Sigmoid colon (tissue), 7 donors: Measurements from ENCODE around the gene MAP3K7CL. TPM values are rescaled to one million over a fixed set of nuclear protein-coding genes. Genes with fewer than 3 reads are reported as not detected.

Experiments used
- DNase-seq: peaks from one replicate; pipeline ENCODE4 v3.0.0-alpha.2; 2019
- H3K27ac ChIP-seq, 4 donors: fragments of 200-600 bp; sonication (generic); one replicate each; pipeline ENCODE4 v1.5.1; 2016 to 2019; ENCODE audit warnings: mild to moderate bottlenecking in 1 of 4
- H3K27me3 ChIP-seq, 3 donors: fragments of 200-600 bp; sonication (generic); one replicate each; pipeline ENCODE4 v1.5.1; 2019; ENCODE audit warnings: mild to moderate bottlenecking in 1 of 3
- H3K36me3 ChIP-seq, 4 donors: fragments of 200-600 bp; sonication (generic); one replicate each; pipeline ENCODE4 v1.5.1; 2016 to 2019
- H3K4me1 ChIP-seq, 4 donors: fragments of 200-600 bp; sonication (generic); one replicate each; pipeline ENCODE4 v1.5.1; 2017 to 2019
- H3K4me3 ChIP-seq, 4 donors: fragments of 200-600 bp; sonication (generic); one replicate each; pipeline ENCODE4 v1.5.1; 2017 to 2019; ENCODE audit warnings: mild to moderate bottlenecking in 2 of 4, moderate library complexity in 1 of 4
- H3K9me3 ChIP-seq, 4 donors: fragments of 200-600 bp in 3 of 4; sonication (generic) in 3 of 4; one replicate each; pipeline versions ENCODE4 v1.5.1 to v1.6.1; 2013 to 2019
- EP300 ChIP-seq, 4 donors: sonication (generic); formaldehyde crosslinking; IDR thresholded peaks; one replicate each; pipeline ENCODE4 v1.6.1; 2017; ENCODE audit warnings: antibody characterized with exemption in 4 of 4
- POLR2A ChIP-seq, 2 donors: fragments of 450-650 bp; IDR thresholded peaks; one replicate each; pipeline ENCODE4 v1.6.1; 2016; ENCODE audit warnings: antibody characterized with exemption in 2 of 2, mild to moderate bottlenecking in 2 of 2, moderate library complexity in 2 of 2
- POLR2AphosphoS5 ChIP-seq, 4 donors: sonication (generic); formaldehyde crosslinking; IDR thresholded peaks; one replicate each; pipeline ENCODE4 v1.6.1; 2017; ENCODE audit warnings: antibody characterized with exemption in 4 of 4
- WGBS, 2 donors: extraction: QIAGEN DNeasy Blood & Tissue Kit; methylation state at CpG; one replicate each; pipeline ENCODE4 v1.1.7; 2013; 5-methylcytosine and 5-hydroxymethylcytosine counted together
- intact Hi-C: fragments of 100-400 bp; cut with DNase I; formaldehyde crosslinking; loops from one replicate; pipeline ENCODE4 v1.15.1; 2023
- polyA plus RNA-seq, 3 donors: library from polyadenylated mRNA; stranded (reverse); fragments of 200-250 nt; gene quantifications; one replicate each; pipeline ENCODE4 v1.2.3, GENCODE V29; 2013
- total RNA-seq, 4 donors: library from RNA; depleted of rRNA; stranded (reverse); fragments of >200 nt; gene quantifications; one replicate each; pipeline ENCODE4 v1.1.0, GENCODE V29; 2016
- TF ChIP-seq, protein P1 (sequence below), 4 experiments: fragments of 450-650 bp in 3 of 4; fragments of 200-600 bp in 1 of 4; IDR thresholded peaks; one replicate each; pipeline ENCODE4 v1.5.1; 2016 to 2019; ENCODE audit warnings: antibody characterized with exemption in 4 of 4, mild to moderate bottlenecking in 3 of 4, moderate library complexity in 2 of 4
- donor health status: healthy with polysubstance abuse.
- donor health status: Bipolar disorder and iron deficiency.
- donor health status: healthy.

MAP3K7CL gene
- total and polyA plus RNA-seq, 7 donors = 2.3 to 12.2 (median 4.6) TPM

GRCh38 chr21:29085106-29085752 lies 45.2 kb upstream of the MAP3K7CL start:
- no peak for DNase-seq
- H3K4me3 ChIP-seq = no peak overlapping the region
- no peaks in the 10 kb centered on the region for H3K27me3 ChIP-seq
- no peak for TF ChIP-seq EP300 (IDR thresholded peaks at IDR 0.05)
- no peak for TF ChIP-seq POLR2AphosphoS5 (IDR thresholded peaks at IDR 0.05)
- no peak for TF ChIP-seq POLR2A (IDR thresholded peaks at IDR 0.05)
- TF ChIP-seq, protein P1, sequence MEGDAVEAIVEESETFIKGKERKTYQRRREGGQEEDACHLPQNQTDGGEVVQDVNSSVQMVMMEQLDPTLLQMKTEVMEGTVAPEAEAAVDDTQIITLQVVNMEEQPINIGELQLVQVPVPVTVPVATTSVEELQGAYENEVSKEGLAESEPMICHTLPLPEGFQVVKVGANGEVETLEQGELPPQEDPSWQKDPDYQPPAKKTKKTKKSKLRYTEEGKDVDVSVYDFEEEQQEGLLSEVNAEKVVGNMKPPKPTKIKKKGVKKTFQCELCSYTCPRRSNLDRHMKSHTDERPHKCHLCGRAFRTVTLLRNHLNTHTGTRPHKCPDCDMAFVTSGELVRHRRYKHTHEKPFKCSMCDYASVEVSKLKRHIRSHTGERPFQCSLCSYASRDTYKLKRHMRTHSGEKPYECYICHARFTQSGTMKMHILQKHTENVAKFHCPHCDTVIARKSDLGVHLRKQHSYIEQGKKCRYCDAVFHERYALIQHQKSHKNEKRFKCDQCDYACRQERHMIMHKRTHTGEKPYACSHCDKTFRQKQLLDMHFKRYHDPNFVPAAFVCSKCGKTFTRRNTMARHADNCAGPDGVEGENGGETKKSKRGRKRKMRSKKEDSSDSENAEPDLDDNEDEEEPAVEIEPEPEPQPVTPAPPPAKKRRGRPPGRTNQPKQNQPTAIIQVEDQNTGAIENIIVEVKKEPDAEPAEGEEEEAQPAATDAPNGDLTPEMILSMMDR (IDR thresholded peaks at IDR 0.05) = no peak
- H3K27ac ChIP-seq = no peak overlapping the region
- H3K36me3 ChIP-seq = no peaks in the 10 kb centered on the region
- H3K9me3 ChIP-seq = no peaks in the 10 kb centered on the region
- WGBS, 2 donors = 88 to 89% methylated on average over 8 of the region's 8 CpGs
- intact Hi-C loops = no loop called here
- peaks cover 0 to 12% (median 10%) of the 10 kb centered on the region in 4 donors for H3K4me1 ChIP-seq

GRCh38 chr21:29091033-29091432 lies 39.4 kb upstream of the MAP3K7CL start:
- no peaks in the 10 kb centered on the region for H3K27me3 ChIP-seq
- no peak for TF ChIP-seq POLR2AphosphoS5 (IDR thresholded peaks at IDR 0.05)
- TF ChIP-seq EP300 (IDR thresholded peaks at IDR 0.05) = no peak
- TF ChIP-seq POLR2A (IDR thresholded peaks at IDR 0.05) = no peak
- TF ChIP-seq, protein P1 (IDR thresholded peaks at IDR 0.05) = no peak
- intact Hi-C loops = loop anchor here (2.0 to 5.0 kb wide), 3 partner anchors 56 to 284 kb away; no protein-coding TSS in a partner anchor
- H3K4me3 ChIP-seq = no peak overlapping the region
- H3K36me3 ChIP-seq = no peaks in the 10 kb centered on the region
- H3K27ac ChIP-seq = peak overlapping the region in 1 of 4 donors; percentile 55
- H3K9me3 ChIP-seq = no peaks in the 10 kb centered on the region
- no peak for DNase-seq
- WGBS, 2 donors = 57 to 65% methylated on average over 1 of the region's 1 CpG
- peaks cover 0 to 36% (median 21%) of the 10 kb centered on the region in 4 donors for H3K4me1 ChIP-seq

- 60 to 64% methylated on average over 9 of the region's 9 CpGs for WGBS, 2 donors
- Histone ChIP-seq H3K4me3 (no peak overlapping the region), H3K27ac (peak overlapping the region in 2 of 4 donors; percentile 16 to 39), H3K9me3 (no peaks in the 10 kb centered on the region), H3K4me1 (peaks cover 0 to 36% (median 21%) of the 10 kb centered on the region in 4 donors), H3K27me3 (no peaks in the 10 kb centered on the region), H3K36me3 (no peaks in the 10 kb centered on the region)
- intact Hi-C loops = loop anchor here (5.0 kb wide), 2 partner anchors 55 to 70 kb away; no protein-coding TSS in a partner anchor
- no peak for TF ChIP-seq EP300 (IDR thresholded peaks at IDR 0.05)
- TF ChIP-seq POLR2A (IDR thresholded peaks at IDR 0.05) = no peak
- TF ChIP-seq, protein P1 (IDR thresholded peaks at IDR 0.05) = no peak
- no peak for TF ChIP-seq POLR2AphosphoS5 (IDR thresholded peaks at IDR 0.05)
- DNase-seq = no peak
Measured at GRCh38 chr21:29092102-29092959, 38.1 kb upstream of the MAP3K7CL start.

DNA sequence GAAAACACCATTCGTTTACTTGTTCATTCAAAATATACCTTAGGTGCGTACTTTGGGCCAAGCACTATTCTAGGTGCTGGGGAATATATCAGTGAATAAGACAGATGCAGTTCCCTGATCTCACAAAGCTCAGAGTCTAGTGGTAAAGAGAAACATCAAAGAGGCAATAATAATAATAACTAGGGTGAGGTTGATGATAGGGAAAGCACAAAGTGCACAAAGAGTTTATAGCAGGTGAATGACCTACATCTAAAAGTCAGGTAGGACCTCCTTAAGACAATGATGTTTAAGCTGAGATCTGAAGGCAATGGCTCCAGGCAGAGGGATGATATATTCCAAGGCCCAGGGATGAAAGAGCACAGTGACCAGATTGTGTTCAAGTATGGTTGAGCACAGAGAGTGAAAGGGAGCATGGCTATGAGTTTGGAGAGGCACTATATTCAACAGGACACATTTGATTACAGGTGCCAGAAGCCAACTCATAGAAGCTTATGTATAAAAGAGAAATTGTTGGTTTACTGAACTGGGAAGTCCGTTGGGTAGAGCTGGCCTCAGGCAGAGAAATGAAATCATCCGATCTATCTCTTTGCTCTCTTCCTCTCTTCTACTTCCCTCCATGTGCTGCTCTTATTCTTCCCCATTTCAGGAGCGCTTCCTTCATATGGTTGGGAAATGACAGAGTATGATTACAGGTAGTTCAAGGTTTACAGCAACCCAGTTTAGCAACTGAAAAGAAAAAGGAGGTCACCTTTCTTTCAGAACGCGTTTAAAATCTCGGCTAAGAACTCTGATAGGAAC lies 34.0 kb upstream of the MAP3K7CL start:
- H3K27ac ChIP-seq = no peak overlapping the region
- WGBS, 2 donors = 90 to 92% methylated on average over 8 of the region's 8 CpGs
- H3K9me3 ChIP-seq = no peaks in the 10 kb centered on the region
- intact Hi-C loops = loop anchor here (5.0 kb wide), 1 partner anchor 41 kb away; no protein-coding TSS in a partner anchor
- H3K36me3 ChIP-seq = no peaks in the 10 kb centered on the region
- no peak for DNase-seq
- H3K4me3 ChIP-seq = no peak overlapping the region
- TF ChIP-seq POLR2A (IDR thresholded peaks at IDR 0.05) (no peak), POLR2AphosphoS5 (IDR thresholded peaks at IDR 0.05) (no peak), EP300 (IDR thresholded peaks at IDR 0.05) (no peak)
- TF ChIP-seq, protein P1 (IDR thresholded peaks at IDR 0.05) = no peak
- H3K27me3 ChIP-seq = no peaks in the 10 kb centered on the region
- peaks cover 0 to 24% (median 18%) of the 10 kb centered on the region in 4 donors for H3K4me1 ChIP-seq
